C4-2B (cell line): Measurements from ENCODE around the gene CEP97.

Source experiments
- ZFX ChIP-seq: fragments of 450-650 bp; IDR thresholded peaks from 2 replicates; pipeline ENCODE4 v1.6.1; 2017
- TF ChIP-seq, protein P1 (sequence below): fragments of 450-650 bp; conservative IDR thresholded peaks from 2 replicates; pipeline ENCODE4 v1.5.1; 2017; ENCODE audit warnings: mild to moderate bottlenecking

DNA sequence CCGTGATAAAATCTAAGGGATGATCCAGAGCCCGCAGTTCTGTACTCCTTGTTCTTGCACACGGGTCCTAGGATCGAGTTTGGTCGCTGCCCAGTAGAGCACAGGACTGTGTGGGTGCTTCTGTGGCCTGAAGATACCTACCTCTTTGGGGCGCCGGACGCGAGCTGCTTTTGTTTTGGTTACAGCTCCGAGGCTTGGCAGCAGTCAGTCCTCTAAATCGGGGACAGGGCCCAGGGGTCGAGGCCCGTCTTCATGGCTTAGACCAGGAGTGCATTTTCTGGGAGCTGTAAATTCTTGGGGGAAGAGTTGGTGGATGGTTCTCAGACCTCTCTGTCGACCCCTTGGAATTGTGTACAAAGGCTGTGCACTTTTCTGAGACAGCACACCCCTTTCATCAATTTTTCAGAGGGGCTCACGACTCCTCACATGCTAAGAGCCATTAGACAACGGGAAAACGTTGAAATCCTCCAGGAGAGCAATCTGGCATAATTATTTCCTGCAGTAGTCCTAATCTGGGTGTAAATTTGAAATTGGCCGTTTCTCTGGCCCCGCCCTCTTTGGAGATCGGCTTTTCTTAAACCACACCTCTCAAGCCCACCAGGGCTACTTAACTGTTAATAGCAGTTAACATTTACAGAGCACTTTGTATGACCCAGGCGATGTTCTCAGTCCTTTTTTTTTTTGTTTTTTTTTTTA, 928 bp downstream of the CEP97 start:
- TF ChIP-seq, protein P1, sequence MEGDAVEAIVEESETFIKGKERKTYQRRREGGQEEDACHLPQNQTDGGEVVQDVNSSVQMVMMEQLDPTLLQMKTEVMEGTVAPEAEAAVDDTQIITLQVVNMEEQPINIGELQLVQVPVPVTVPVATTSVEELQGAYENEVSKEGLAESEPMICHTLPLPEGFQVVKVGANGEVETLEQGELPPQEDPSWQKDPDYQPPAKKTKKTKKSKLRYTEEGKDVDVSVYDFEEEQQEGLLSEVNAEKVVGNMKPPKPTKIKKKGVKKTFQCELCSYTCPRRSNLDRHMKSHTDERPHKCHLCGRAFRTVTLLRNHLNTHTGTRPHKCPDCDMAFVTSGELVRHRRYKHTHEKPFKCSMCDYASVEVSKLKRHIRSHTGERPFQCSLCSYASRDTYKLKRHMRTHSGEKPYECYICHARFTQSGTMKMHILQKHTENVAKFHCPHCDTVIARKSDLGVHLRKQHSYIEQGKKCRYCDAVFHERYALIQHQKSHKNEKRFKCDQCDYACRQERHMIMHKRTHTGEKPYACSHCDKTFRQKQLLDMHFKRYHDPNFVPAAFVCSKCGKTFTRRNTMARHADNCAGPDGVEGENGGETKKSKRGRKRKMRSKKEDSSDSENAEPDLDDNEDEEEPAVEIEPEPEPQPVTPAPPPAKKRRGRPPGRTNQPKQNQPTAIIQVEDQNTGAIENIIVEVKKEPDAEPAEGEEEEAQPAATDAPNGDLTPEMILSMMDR, result no peak
- TF ChIP-seq ZFX, result no peak
